K562 (cell line): ENCODE results near the gene SEC24C. TPM values are rescaled to one million over a fixed set of nuclear protein-coding genes. Genes with fewer than 3 reads are reported as not detected.

Experiments used
- ARHGAP35 ChIP-seq: fragments of 450-650 bp; IDR thresholded peaks from 2 replicates; pipeline ENCODE4 v1.6.1; 2018; ENCODE audit not compliant: partially characterized antibody
- ARID4B ChIP-seq: sonication (generic); formaldehyde crosslinking; IDR thresholded peaks from 2 replicates; pipeline ENCODE4 v1.8.0; 2022; ENCODE audit warnings: mild to moderate bottlenecking, missing genetic modification reagents
- CXXC5 ChIP-seq: fragments of 250-450 bp; sonication (Bioruptor Pico); IDR thresholded peaks from 2 replicates; pipeline ENCODE4 v1.8.0; 2022; ENCODE audit warnings: inconsistent platforms, mild to moderate bottlenecking, moderate library complexity
- FOXP1 ChIP-seq: sonication (generic); formaldehyde crosslinking; IDR thresholded peaks from 2 replicates; pipeline ENCODE4 v1.8.0; 2022; ENCODE audit warnings: mild to moderate bottlenecking, missing genetic modification reagents
- GABPA ChIP-seq: fragments of 200-800 bp; sonication (Bioruptor generic); conservative IDR thresholded peaks from 2 replicates; pipeline ENCODE4 v1.6.1; 2016; ENCODE audit warnings: low read depth, missing genetic modification characterization, missing compliant biosample characterization
- MAZ ChIP-seq, 2 experiments: fragments of 450-650 bp in 1 of 2; sonication (generic) in 1 of 2; formaldehyde crosslinking; IDR thresholded peaks in 1 of 2; conservative IDR thresholded peaks in 1 of 2; 2 replicates each; pipeline versions ENCODE4 v1.4.0 to v1.5.0; 2020; ENCODE audit warnings: mild to moderate bottlenecking in 1 of 2, missing genetic modification reagents in 1 of 2
- SMAD1 ChIP-seq: fragments of 150-350 bp; IDR thresholded peaks from 2 replicates; pipeline ENCODE4 v1.6.1; 2014; ENCODE audit warnings: low read length, low read depth; ENCODE audit not compliant: partially characterized antibody
- XRCC5 ChIP-seq: fragments of 200-400 bp; formaldehyde crosslinking; IDR thresholded peaks from 2 replicates; pipeline ENCODE4 v1.6.1; 2017; ENCODE audit warnings: low read depth, mild to moderate bottlenecking, low read length
- ZBTB7A ChIP-seq: IDR thresholded peaks from 2 replicates; pipeline ENCODE4 v1.6.1; 2011; ENCODE audit warnings: low read depth, mild to moderate bottlenecking, low read length, moderate library complexity, borderline replicate concordance; ENCODE audit not compliant: control insufficient read depth
- ZNF75A ChIP-seq: fragments of 450-650 bp; formaldehyde crosslinking; IDR thresholded peaks from 2 replicates; pipeline ENCODE4 v1.4.0; 2020; ENCODE audit warnings: mild to moderate bottlenecking
- polyA plus RNA-seq, 8 experiments: library from polyadenylated mRNA; depleted of rRNA in 4 of 8; stranded (reverse) in 5 of 8; unstranded in 3 of 8; fragments of >200 nt; fragmentation: Nextera tagmentation in 2 of 8; fragmentation: Illumina TruSeq in 1 of 8; extraction: Ambion mirVana in 2 of 8; extraction: Trizol in 1 of 8; gene quantifications; 2 replicates each; pipeline versions ENCODE4 v1.2.1 to v1.2.3, GENCODE V29; 2011 to 2014; ENCODE audit warnings: inconsistent platforms in 1 of 8, missing spikeins in 1 of 8
- total RNA-seq, 7 experiments: library from RNA; depleted of rRNA in 6 of 7; stranded (reverse); fragments of >200 nt in 6 of 7; fragmentation: Illumina TruSeq in 2 of 7; extraction: Trizol in 2 of 7; gene quantifications; 2 replicates each; pipeline versions ENCODE4 v1.2.1 to v1.2.3, GENCODE V29; 2011 to 2021; ENCODE audit warnings: low replicate concordance in 1 of 7
- TF ChIP-seq, protein P1 (sequence below): fragments of 150-350 bp; conservative IDR thresholded peaks from 2 replicates; pipeline ENCODE4 v1.6.1; 2014; ENCODE audit warnings: low read length
- TF ChIP-seq, protein P2 (sequence below), 2 experiments: fragments of 450-650 bp; IDR thresholded peaks; 2 replicates each; pipeline ENCODE4 v1.6.1; 2018; ENCODE audit warnings: mild to moderate bottlenecking in 2 of 2, low read depth in 1 of 2; ENCODE audit not compliant: partially characterized antibody in 2 of 2

The SEC24C gene
- total and polyA plus RNA-seq, 9 of the 15 experiments (the other 6 are each of a cell fraction or from before 2014, with no cell fraction given): 19.0 to 115 (median 70.5) TPM

GRCh38 chr10:73785721-73786511, 41.7 kb downstream of the SEC24C start (continued):
- TF ChIP-seq GABPA (tag) (peak; percentile 91), ZBTB7A (peak; percentile 2; the same call in 1 of the 2 replicates), ARID4B (peak; percentile 53; the same call in 1 of the 2 replicates), MAZ (CRISPR knock-in tag; conservative IDR thresholded peaks at IDR 0.05 in 1 of 2, IDR thresholded peaks at IDR 0.05 in 1 of 2) (no peak; a peak in 1 of 4 replicates), FOXP1 (CRISPR knock-in tag) (peak; percentile 62; the same call in 1 of the 2 replicates), SMAD1 (no peak), ARHGAP35 (no peak), CXXC5 (CRISPR knock-in tag) (peak; percentile 6; the same call in 1 of the 2 replicates), ZNF75A (no peak), XRCC5 (no peak; the same call in 1 of the 2 replicates)
- TF ChIP-seq, protein P1, sequence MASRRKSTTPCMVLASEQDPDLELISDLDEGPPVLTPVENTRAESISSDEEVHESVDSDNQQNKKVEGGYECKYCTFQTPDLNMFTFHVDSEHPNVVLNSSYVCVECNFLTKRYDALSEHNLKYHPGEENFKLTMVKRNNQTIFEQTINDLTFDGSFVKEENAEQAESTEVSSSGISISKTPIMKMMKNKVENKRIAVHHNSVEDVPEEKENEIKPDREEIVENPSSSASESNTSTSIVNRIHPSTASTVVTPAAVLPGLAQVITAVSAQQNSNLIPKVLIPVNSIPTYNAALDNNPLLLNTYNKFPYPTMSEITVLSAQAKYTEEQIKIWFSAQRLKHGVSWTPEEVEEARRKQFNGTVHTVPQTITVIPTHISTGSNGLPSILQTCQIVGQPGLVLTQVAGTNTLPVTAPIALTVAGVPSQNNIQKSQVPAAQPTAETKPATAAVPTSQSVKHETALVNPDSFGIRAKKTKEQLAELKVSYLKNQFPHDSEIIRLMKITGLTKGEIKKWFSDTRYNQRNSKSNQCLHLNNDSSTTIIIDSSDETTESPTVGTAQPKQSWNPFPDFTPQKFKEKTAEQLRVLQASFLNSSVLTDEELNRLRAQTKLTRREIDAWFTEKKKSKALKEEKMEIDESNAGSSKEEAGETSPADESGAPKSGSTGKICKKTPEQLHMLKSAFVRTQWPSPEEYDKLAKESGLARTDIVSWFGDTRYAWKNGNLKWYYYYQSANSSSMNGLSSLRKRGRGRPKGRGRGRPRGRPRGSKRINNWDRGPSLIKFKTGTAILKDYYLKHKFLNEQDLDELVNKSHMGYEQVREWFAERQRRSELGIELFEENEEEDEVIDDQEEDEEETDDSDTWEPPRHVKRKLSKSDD: no peak
- TF ChIP-seq, protein P2, sequence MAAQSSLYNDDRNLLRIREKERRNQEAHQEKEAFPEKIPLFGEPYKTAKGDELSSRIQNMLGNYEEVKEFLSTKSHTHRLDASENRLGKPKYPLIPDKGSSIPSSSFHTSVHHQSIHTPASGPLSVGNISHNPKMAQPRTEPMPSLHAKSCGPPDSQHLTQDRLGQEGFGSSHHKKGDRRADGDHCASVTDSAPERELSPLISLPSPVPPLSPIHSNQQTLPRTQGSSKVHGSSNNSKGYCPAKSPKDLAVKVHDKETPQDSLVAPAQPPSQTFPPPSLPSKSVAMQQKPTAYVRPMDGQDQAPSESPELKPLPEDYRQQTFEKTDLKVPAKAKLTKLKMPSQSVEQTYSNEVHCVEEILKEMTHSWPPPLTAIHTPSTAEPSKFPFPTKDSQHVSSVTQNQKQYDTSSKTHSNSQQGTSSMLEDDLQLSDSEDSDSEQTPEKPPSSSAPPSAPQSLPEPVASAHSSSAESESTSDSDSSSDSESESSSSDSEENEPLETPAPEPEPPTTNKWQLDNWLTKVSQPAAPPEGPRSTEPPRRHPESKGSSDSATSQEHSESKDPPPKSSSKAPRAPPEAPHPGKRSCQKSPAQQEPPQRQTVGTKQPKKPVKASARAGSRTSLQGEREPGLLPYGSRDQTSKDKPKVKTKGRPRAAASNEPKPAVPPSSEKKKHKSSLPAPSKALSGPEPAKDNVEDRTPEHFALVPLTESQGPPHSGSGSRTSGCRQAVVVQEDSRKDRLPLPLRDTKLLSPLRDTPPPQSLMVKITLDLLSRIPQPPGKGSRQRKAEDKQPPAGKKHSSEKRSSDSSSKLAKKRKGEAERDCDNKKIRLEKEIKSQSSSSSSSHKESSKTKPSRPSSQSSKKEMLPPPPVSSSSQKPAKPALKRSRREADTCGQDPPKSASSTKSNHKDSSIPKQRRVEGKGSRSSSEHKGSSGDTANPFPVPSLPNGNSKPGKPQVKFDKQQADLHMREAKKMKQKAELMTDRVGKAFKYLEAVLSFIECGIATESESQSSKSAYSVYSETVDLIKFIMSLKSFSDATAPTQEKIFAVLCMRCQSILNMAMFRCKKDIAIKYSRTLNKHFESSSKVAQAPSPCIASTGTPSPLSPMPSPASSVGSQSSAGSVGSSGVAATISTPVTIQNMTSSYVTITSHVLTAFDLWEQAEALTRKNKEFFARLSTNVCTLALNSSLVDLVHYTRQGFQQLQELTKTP (IDR thresholded peaks at IDR 0.05; ENCODE audit: low read depth in 1 of 2, partially characterized antibody in 2 of 2): peak in 1 of 2 experiments; percentile 90
